Skeletal muscle tissue (tissue), 4 donors: ENCODE data around the gene FAM228A. TPM values are rescaled to one million over a fixed set of nuclear protein-coding genes. Genes with fewer than 3 reads are reported as not detected.

Source experiments
- H3K27ac ChIP-seq: one replicate; pipeline ENCODE4 v1.7.0; 2013; ENCODE audit warnings: mild to moderate bottlenecking, low read depth, low read length, inconsistent platforms
- H3K27me3 ChIP-seq, 3 donors: one replicate each; pipeline ENCODE4 v1.7.0; 2013; ENCODE audit warnings: low read length in 3 of 3; ENCODE audit not compliant: control insufficient read depth in 3 of 3, insufficient read depth in 3 of 3
- H3K36me3 ChIP-seq, 3 donors: one replicate each; pipeline ENCODE4 v1.7.0; 2013; ENCODE audit warnings: low read length in 3 of 3; ENCODE audit not compliant: control insufficient read depth in 3 of 3, insufficient read depth in 3 of 3
- H3K4me1 ChIP-seq, 3 donors: one replicate each; pipeline ENCODE4 v1.7.0; 2013; ENCODE audit warnings: low read length in 3 of 3, mild to moderate bottlenecking in 3 of 3; ENCODE audit not compliant: control insufficient read depth in 3 of 3, insufficient read depth in 3 of 3
- H3K4me3 ChIP-seq, 3 donors: one replicate each; pipeline ENCODE4 v1.7.0; 2013; ENCODE audit warnings: low read length in 3 of 3
- H3K9ac ChIP-seq, 3 donors: one replicate each; pipeline ENCODE4 v1.7.0; 2013; ENCODE audit warnings: low read length in 3 of 3, mild to moderate bottlenecking in 3 of 3, moderate library complexity in 2 of 3, low read depth in 1 of 3
- H3K9me3 ChIP-seq, 3 donors: one replicate each; pipeline ENCODE4 v1.7.0; 2013; ENCODE audit warnings: low read length in 3 of 3; ENCODE audit not compliant: control insufficient read depth in 3 of 3
- total RNA-seq: library from RNA; depleted of rRNA; stranded (reverse); fragments of >200 nt; gene quantifications from one replicate; pipeline ENCODE4 v1.2.3, GENCODE V29; 2014
- donor health status: Osteomylitis.

FAM228A gene
- total RNA-seq, 1 donor from 2014 or later, result 0.52 TPM

- no peak overlapping the region for H3K9ac ChIP-seq
- H3K27ac ChIP-seq, result no peak overlapping the region
- H3K9me3 ChIP-seq, result no peaks in the 10 kb centered on the region
- H3K27me3 ChIP-seq, result no peaks in the 10 kb centered on the region
- H3K36me3 ChIP-seq, result peaks cover 0 to 6% (median 5%) of the 10 kb centered on the region in 3 donors
- no peak overlapping the region for H3K4me3 ChIP-seq
- H3K4me1 ChIP-seq, result no peaks in the 10 kb centered on the region
These were observed 64.7 kb downstream of the FAM228A start for GRCh38 chr2:24239553-24239952.

Other genes starting within 250 kb of the FAM228A start
- 30.3 TPM for gene ATAD2B, start 247.9 kb upstream of the FAM228A start, total RNA-seq
- 16.7 TPM for gene UBXN2A, start 234.6 kb upstream of the FAM228A start, total RNA-seq
- gene MFSD2B, start 165.0 kb upstream of the FAM228A start, total RNA-seq, result 0.52 TPM
- 12.0 TPM for gene WDCP, start 127.7 kb upstream of the FAM228A start, total RNA-seq
- 1.6 TPM for gene FKBP1B, start 125.3 kb upstream of the FAM228A start, total RNA-seq
- 88.2 TPM for gene SF3B6, start 98.7 kb upstream of the FAM228A start, total RNA-seq
- gene TP53I3, start 90.2 kb upstream of the FAM228A start, total RNA-seq, result 25.1 TPM
- gene PFN4, start 51.7 kb upstream of the FAM228A start, total RNA-seq, result not detected
- 47.0 TPM for gene FAM228B, start 51.6 kb upstream of the FAM228A start, total RNA-seq
- 17.2 TPM for gene ITSN2, start 185.5 kb downstream of the FAM228A start, total RNA-seq